Muscle of back (tissue), 11 donors: Measurements from ENCODE around the gene SMTN. TPM values are rescaled to one million over a fixed set of nuclear protein-coding genes. Genes with fewer than 3 reads are reported as not detected.
A peak's percentile ranks its signal among the peaks of the same experiment; 100 is the strongest.

Experiments
- DNase-seq, 3 donors: peaks; one replicate each; pipeline versions ENCODE4 v3.0.0 to v3.0.0-alpha.2; 2013
- polyA plus RNA-seq, 10 donors: library from polyadenylated mRNA; unstranded; fragments of 120-200 nt; gene quantifications; one replicate each; pipeline ENCODE4 v1.2.1, GENCODE V29; 2013; ENCODE audit not compliant: insufficient read length in 10 of 10

The SMTN gene
- polyA plus RNA-seq, 10 donors: 98.8 to 216 (median 189) TPM

DNA sequence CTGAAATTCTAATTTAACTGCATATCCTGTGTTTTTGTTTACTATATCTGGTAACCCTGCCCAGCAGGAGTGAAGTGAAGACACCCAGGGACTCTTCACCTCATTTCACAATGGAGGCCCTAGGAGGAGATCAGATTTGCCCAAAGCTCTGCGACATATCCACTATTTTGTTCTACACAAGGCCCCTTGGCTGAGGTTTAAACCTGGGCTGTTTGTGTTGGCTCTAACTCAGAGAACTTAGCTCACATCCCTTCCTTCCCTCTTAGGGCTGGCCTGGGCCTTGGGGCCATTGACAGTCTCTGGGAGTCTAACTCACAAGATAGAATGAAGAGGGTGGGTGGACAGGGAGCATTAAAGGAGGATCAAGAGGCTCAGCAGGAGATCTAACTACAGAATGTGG is 67.4 kb downstream of the SMTN start:
- no peak for DNase-seq

DNA sequence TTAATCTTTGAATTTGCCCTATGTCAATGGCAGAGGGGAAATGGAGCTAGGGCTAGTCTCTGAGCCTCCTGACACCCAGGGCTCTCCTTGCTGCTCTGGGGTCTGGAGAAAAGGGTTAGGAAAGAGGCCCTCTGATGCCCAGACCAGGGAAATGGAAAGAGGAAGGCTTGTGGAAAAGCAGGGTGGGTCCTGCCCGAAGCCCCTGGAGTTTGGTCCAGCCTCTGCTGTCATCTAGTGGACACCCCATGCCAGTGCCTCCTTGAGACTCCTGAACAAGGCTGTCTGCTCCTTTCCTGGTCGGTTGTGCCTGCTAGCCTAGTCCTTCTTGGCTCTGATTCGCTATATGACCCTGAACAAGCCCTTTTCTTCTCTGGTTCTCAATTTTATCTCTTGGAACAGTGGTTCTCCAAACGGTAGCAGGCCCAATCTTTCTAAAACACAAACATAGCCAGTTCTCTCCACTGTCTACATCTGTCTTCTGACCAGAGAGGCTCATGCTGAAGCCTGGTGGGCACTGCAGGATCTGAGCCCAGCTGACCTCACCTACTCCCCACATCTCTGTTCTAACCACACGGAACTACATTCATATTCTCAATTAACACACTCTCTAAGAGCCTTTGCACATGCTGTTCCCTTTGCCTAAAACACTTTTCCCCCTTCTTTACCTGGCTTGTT is 68.0 kb downstream of the SMTN start:
- DNase-seq: peak; percentile 49 to 69 (median 56)

DNA sequence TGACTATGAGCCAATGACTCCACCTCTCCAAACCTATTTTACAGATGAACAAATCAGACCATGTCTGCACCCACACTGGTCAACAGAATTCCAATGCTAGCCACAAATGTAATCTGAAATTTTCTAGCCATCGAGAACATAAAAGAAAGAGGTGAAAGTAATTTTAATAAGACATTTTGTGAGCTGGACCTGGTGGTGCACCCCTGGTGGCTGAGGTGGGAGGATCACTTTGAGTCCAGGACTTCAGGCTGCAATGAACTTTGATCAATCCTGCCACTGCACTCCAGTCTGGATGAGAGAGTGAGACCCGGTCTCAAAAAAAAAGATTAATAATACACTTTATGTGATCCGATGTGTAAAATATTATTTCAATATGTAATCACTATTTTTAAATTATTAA is 69.5 kb downstream of the SMTN start:
- no peak for DNase-seq

DNA sequence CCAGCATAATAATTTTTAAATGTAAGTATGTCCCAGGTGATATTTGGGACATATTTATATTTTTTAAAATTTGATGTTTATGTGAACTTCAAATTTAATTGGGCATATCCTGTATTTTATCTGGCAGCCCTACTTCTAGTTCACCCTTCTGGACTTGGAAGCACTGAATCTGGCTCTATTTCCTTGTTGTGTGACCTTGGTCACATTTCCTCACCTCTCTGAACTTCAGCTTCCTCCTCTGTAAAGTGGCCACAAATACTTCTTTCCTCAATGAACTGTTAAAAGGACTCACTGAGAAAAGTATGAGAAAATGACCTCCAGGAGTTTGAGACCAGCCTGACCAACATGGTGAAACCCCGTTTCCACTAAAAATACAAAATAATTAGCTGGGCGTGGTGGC is 70.8 kb downstream of the SMTN start:
- no peak for DNase-seq

DNA sequence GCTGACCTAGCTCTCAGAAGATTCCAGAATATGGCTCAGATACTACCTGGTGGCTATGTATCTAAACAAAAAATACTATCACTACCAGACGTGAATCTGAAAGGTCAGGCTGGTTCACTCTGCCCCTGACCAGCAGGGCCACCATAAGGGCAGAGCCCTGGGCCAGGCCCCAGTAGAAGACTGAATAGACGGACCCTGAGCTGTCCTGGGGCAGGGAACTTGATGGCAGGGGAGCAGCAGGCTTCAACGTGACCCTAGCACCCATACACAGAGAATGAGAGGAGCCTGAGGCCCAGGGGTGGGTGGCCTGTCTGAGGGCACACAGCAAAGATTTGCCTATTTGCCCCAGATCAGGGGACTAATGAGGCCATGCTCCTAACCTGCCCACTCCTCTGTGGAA is 72.2 kb downstream of the SMTN start:
- DNase-seq: no peak

Other genes starting within 250 kb of the SMTN start
- 10 to 100 TPM; 20.7 to 29.8 (median 24.8) TPM for gene MORC2, start 112.5 kb upstream of the SMTN start, polyA plus RNA-seq
- 100 to 1,000 TPM in 9 of 10 donors, 10 to 100 TPM in 1; 91.5 to 135 (median 123) TPM for gene TUG1, start 112.1 kb upstream of the SMTN start, polyA plus RNA-seq
- gene SELENOM, start 26.2 kb downstream of the SMTN start, polyA plus RNA-seq: 10 to 100 TPM; 10.0 to 31.9 (median 18.0) TPM
- 1 to 10 TPM in 6 of 10 donors, under 1 TPM in 4; 0.43 to 1.7 (median 1.1) TPM for gene INPP5J, start 41.6 kb downstream of the SMTN start, polyA plus RNA-seq
- gene PLA2G3, start 59.2 kb downstream of the SMTN start, polyA plus RNA-seq: not detected
- gene RNF185, start 78.9 kb downstream of the SMTN start, polyA plus RNA-seq: 10 to 100 TPM; 22.2 to 28.6 (median 24.3) TPM
- 10 to 100 TPM; 16.6 to 28.1 (median 20.4) TPM for gene LIMK2, start 131.0 kb downstream of the SMTN start, polyA plus RNA-seq
- 10 to 100 TPM in 1 of 10 donors, 1 to 10 TPM in 9; 2.8 to 13.2 (median 4.0) TPM for gene PIK3IP1, start 211.2 kb downstream of the SMTN start, polyA plus RNA-seq